Measurements from ENCODE around the gene SEMA3C. TPM values are rescaled to one million over a fixed set of nuclear protein-coding genes. Genes with fewer than 3 reads are reported as not detected.
A peak's percentile ranks its signal among the peaks of the same experiment; 100 is the strongest.

Gene SEMA3C
- total RNA-seq, 1 experiment from 2014 or later: 232 TPM

GRCh38 chr7:80764132-80764531 lies 154.7 kb downstream of the SEMA3C start:
- in situ Hi-C loops (cut with HindIII; ENCODE audit: low pct_unique_long_range_greater_than_20kb, low sequenced_read_pairs): no loop called here
- POLR2A ChIA-PET: no interaction called here
- Histone ChIP-seq H3K9me3 (ENCODE audit: control insufficient read depth, insufficient read depth, low read depth, low read length) (no peaks in the 10 kb centered on the region), H3K36me3 (ENCODE audit: control insufficient read depth, insufficient read depth, low read length) (peaks cover 38% of the 10 kb centered on the region), H3K27ac (ENCODE audit: low read length) (peak overlapping the region; percentile 55; the same call in 1 of the 2 replicates), H3K4me1 (ENCODE audit: control insufficient read depth, insufficient read depth, low read length) (peaks cover 18% of the 10 kb centered on the region), H3K4me3 (ENCODE audit: low read depth in 2 of 2, low read length in 2 of 2) (no peak overlapping the region), H3K27me3 (ENCODE audit: control insufficient read depth, insufficient read depth, low read length) (no peaks in the 10 kb centered on the region)
- TF ChIP-seq TCF7L2 (IDR thresholded peaks at IDR 0.05; ENCODE audit: low read depth, low read length) (no peak), POLR2AphosphoS5 (IDR thresholded peaks at IDR 0.05; ENCODE audit: low read depth, low read length) (no peak), CTCF (IDR thresholded peaks at IDR 0.05) (no peak)
- TSS peak; percentile 4 for BruUV-seq (replicated peaks)
- CTCF ChIA-PET: no interaction called here
- DNase-seq (ENCODE audit: low read depth, low spot score) (no peak), ATAC-seq (no peak)
- intact Hi-C loops (cut with micrococcal nuclease; ENCODE audit: unreplicated experiment): no loop called here

GRCh38 chr7:80763704-80764103 lies 155.1 kb downstream of the SEMA3C start:
- intact Hi-C loops (cut with micrococcal nuclease; ENCODE audit: unreplicated experiment): no loop called here
- BruUV-seq (replicated peaks): no TSS peak
- Histone ChIP-seq H3K4me3 (ENCODE audit: low read depth in 2 of 2, low read length in 2 of 2) (no peak overlapping the region), H3K36me3 (ENCODE audit: control insufficient read depth, insufficient read depth, low read length) (peaks cover 42% of the 10 kb centered on the region), H3K4me1 (ENCODE audit: control insufficient read depth, insufficient read depth, low read length) (peaks cover 18% of the 10 kb centered on the region), H3K9me3 (ENCODE audit: control insufficient read depth, insufficient read depth, low read depth, low read length) (no peaks in the 10 kb centered on the region), H3K27ac (ENCODE audit: low read length) (peak overlapping the region; percentile 55; the same call in 1 of the 2 replicates), H3K27me3 (ENCODE audit: control insufficient read depth, insufficient read depth, low read length) (no peaks in the 10 kb centered on the region)
- ChIA-PET CTCF (no interaction called here), POLR2A (no interaction called here)
- ATAC-seq (no peak), DNase-seq (ENCODE audit: low read depth, low spot score) (no peak)
- no peak for TF ChIP-seq REST (IDR thresholded peaks at IDR 0.05; ENCODE audit: insufficient read depth in 1 of 2, low read depth in 2 of 2, low read length in 1 of 2)
- no peak for TF ChIP-seq TCF7L2 (IDR thresholded peaks at IDR 0.05; ENCODE audit: low read depth, low read length)
- TF ChIP-seq SIN3A (IDR thresholded peaks at IDR 0.05; ENCODE audit: borderline replicate concordance, insufficient read depth, low read depth, low read length): no peak
- TF ChIP-seq POLR2AphosphoS5 (IDR thresholded peaks at IDR 0.05; ENCODE audit: low read depth, low read length): no peak
- no peak for TF ChIP-seq CTCF (IDR thresholded peaks at IDR 0.05)
- in situ Hi-C loops (cut with HindIII; ENCODE audit: low pct_unique_long_range_greater_than_20kb, low sequenced_read_pairs): no loop called here

Data from Panc1 (cell line).